ENCODE results near the gene RAB3C.

The RAB3C gene

GRCh38 chr5:58773744-58774441, 191.0 kb downstream of the RAB3C start:
- DNase-seq (ENCODE audit: low read depth, low spot score) = peak; percentile 55

DNA sequence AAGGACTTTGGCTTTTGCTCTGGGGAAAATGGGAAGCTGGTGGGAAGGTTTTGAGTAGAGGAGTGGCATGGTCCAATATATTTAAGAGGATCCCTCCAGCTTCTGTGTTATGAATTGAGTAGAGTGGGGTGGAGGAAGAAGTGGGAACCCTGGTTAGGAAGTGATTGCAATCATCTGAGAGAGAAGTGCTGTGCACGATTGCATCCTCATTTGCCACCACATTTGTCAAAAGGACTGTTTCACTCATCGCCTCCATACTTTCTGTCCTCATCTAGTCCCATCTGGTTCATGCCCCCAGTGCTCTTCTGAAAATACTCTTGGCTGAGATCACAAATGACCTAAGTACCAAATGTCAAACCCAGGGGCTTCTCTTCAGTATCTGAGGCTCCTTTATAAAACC, 192.1 kb downstream of the RAB3C start:
- no peak for DNase-seq (ENCODE audit: low read depth, low spot score)

DNA sequence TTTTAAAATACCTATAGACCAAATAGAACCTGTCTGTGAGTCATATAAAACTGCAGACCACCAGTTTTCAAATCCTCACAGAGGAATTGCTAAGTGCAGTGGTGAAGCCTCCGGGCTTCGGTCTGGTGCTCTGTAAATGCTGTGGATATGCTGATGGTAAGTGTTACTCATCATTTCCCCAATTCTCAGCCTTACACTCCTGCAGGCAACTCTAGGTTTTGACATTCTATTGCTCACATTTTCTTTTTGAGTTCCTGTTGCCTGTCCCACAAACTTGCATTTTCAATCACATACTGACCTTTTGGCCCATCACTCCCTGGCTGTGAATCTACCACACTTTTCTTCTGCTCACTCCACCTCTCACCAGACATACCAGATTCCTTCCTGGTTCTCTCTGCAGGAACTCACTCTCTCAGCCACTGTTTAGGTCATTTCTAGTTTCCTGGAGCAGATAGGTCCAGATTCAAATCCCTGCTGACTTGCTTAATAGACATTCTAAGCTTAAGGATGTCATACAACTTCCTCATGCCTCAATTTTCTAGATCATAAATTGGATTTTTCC, 192.9 kb downstream of the RAB3C start:
- DNase-seq (ENCODE audit: low read depth, low spot score) = no peak

- DNase-seq (ENCODE audit: low read depth, low spot score) = no peak
These were observed 193.7 kb downstream of the RAB3C start for GRCh38 chr5:58776559-58776958.

DNA sequence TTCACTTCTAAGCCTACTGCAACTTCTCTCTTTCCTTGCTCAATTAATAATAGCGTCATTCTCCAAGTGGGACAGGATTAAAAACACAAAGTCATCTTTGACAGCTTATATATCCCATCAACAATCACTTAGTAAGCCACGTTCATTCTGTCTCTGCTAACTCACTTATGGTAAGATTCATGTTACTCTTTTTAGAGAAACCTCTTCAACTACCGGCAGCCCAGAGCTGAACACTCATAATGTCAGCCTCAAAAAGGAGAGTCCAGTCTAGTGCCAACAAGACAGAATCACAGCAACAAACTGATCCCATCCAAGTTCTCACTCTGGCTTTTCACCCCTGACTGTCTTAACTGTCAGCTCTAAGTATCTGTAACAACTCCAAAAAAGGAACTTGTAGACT, 196.0 kb downstream of the RAB3C start:
- DNase-seq (ENCODE audit: low read depth, low spot score) = no peak

GRCh38 chr5:58786035-58786434, 203.2 kb downstream of the RAB3C start:
- no peak for DNase-seq (ENCODE audit: low read depth, low spot score)

DNA sequence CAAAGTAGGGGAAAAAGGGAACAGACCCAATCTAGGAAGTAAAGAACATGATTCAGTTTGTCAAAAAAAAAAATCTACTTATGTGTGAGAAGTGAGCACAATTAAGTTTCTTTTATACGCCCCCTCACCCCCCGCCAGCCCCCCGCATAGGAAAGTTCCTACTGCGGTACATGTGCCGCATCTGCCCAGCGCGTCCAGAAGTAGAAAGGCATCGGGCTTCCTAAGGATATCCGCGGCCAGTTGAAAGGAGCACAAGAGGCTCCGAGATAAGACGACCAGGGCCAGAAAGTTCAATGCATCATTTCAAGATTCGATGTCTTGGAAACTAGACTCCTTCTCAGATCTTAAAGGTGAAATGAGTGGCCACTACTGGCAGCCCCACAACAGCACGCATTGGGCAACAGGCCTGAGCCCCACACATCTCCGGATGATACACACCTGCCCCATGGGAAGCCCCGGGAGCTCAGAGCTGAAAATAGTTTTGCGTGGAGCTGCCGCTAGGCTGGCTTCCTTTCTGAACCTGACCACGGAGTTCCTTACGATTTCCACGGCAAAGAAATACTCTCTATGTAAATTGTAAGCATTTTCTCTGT, 203.9 kb downstream of the RAB3C start:
- no peak for DNase-seq (ENCODE audit: low read depth, low spot score)

GRCh38 chr5:58787987-58788386, 205.1 kb downstream of the RAB3C start:
- DNase-seq (ENCODE audit: low read depth, low spot score) = no peak

GRCh38 chr5:58793888-58794657, 211.2 kb downstream of the RAB3C start:
- DNase-seq (ENCODE audit: low read depth, low spot score) = no peak

GRCh38 chr5:58794875-58795274, 212.0 kb downstream of the RAB3C start:
- DNase-seq (ENCODE audit: low read depth, low spot score) = no peak

DNA sequence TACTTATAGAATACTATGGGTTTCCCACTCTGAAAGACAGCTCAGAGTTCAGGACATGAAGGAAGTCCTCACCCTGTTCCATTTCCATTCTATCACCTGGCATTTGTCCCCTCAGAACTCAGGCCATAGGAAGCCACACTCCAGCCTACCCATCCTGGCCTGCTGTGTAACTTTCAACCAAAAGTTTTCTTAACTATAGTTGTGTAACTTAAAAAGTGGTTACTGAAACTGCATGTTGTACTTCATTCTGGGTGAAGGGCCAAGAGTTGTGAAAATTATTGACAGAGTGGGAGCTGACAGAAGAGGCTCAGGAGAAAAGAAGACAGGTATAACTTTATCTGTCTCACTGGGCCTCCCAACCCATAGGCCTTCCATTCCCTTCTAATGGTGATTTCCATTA, 212.5 kb downstream of the RAB3C start:
- no peak for DNase-seq (ENCODE audit: low read depth, low spot score)

GRCh38 chr5:58797021-58797420, 214.1 kb downstream of the RAB3C start:
- DNase-seq (ENCODE audit: low read depth, low spot score) = no peak

DNA sequence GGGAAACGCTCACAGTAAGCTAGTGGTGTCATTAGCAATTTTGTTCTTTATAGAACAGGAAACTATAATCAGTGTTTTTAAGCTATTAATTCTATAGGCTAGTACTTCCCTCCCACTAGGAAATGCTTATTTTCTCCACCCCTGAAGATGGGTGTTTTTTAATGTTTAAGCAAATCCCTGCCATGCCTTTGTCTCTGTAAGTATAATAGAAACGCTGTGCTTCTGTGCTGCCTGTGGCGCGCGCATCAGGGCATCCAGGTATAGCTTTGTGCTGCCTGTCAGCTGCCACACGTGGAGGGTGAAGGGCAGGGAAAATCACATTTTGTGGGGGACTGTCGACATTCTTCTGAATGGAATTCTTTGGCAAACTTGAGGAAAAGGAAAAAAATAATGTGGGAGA, 217.5 kb downstream of the RAB3C start:
- DNase-seq (ENCODE audit: low read depth, low spot score) = no peak

DNA sequence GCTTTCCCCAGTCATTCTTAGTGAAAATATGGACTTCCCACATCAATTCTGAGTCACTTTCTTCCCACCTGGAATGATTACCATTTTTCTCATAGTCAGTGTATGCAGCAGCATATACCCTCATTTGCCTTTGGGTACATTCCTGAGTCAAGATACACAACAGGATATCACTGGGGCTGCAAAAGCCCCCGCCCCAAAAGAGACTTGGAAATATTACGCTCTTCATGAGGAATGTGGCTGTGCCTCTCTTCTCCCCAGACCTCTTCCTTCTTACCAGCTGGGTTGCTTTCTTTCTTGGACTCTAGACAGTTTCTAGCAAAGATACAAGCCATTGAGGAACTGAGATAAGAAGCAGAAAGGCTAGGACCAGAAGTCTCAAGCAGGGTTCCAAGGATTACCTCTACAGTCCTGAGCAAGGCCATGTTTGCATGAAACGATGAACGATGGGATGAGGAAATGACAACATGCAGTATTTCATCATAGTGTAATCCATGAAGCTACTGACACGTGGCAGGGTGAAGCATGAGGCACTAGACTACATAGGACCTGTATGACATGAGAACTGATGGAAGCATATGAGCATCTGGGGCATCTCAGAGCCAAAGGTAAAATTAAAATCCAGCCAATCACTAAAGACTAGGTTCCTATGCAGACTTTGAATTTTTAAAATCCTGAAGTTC, 218.1 kb downstream of the RAB3C start:
- no peak for DNase-seq (ENCODE audit: low read depth, low spot score)

- no peak for DNase-seq (ENCODE audit: low read depth, low spot score)
These were observed 220.2 kb downstream of the RAB3C start for GRCh38 chr5:58803056-58803455.

DNA sequence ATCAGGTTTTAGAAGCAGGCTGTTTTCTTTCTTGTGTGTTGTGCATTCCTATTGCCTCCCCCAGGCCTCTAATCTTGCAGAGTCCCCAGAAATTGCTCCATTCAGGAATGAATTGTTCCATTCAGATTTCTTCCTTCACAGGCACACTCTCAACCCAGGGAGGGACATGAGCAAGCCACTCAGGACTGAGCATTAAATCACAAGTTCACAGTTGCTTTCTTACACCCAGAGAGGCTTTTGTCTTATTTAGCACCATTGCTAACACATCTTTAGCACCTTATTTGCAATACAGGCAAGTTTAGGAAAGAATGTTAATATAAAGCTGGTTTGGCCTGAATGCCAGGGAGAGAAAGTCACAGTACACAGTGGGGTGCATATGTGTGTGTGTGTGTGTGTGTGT, 221.4 kb downstream of the RAB3C start:
- DNase-seq (ENCODE audit: low read depth, low spot score) = no peak

GRCh38 chr5:58810086-58810485, 227.2 kb downstream of the RAB3C start:
- DNase-seq (ENCODE audit: low read depth, low spot score) = peak; percentile 2

GRCh38 chr5:58813855-58814254, 231.0 kb downstream of the RAB3C start:
- no peak for DNase-seq (ENCODE audit: low read depth, low spot score)

- no peak for DNase-seq (ENCODE audit: low read depth, low spot score)
These were observed 233.4 kb downstream of the RAB3C start for GRCh38 chr5:58816181-58816731.

- DNase-seq (ENCODE audit: low read depth, low spot score) = no peak
These were observed 235.6 kb downstream of the RAB3C start for GRCh38 chr5:58818465-58818864.

DNA sequence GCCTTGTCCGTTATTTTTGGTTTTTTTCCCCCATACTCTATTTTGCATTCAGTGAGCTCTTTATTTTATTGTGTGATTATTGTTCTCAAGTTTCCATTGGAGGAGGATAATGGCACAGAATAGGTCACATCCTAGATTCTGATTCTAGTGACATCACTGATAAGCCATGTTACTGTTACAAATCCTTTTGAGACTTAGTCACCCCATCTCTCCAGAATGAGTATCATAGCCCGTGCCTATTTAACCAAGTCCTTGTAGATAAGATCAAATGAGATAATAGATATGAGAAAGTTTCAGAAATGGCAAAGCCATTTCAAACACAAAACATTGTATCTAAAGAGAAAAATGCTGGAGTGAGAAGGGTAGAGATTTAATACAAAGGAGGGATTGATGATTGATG, 242.6 kb downstream of the RAB3C start:
- no peak for DNase-seq (ENCODE audit: low read depth, low spot score)

- no peak for DNase-seq (ENCODE audit: low read depth, low spot score)
These were observed 243.0 kb downstream of the RAB3C start for GRCh38 chr5:58825899-58826298.
